ENCODE measurements around the gene CSTPP1. TPM values are rescaled to one million over a fixed set of nuclear protein-coding genes. Genes with fewer than 3 reads are reported as not detected.

Gene CSTPP1
- total RNA-seq, 4 donors from 2014 or later: 4.3 to 8.1 (median 6.4) TPM

DNA sequence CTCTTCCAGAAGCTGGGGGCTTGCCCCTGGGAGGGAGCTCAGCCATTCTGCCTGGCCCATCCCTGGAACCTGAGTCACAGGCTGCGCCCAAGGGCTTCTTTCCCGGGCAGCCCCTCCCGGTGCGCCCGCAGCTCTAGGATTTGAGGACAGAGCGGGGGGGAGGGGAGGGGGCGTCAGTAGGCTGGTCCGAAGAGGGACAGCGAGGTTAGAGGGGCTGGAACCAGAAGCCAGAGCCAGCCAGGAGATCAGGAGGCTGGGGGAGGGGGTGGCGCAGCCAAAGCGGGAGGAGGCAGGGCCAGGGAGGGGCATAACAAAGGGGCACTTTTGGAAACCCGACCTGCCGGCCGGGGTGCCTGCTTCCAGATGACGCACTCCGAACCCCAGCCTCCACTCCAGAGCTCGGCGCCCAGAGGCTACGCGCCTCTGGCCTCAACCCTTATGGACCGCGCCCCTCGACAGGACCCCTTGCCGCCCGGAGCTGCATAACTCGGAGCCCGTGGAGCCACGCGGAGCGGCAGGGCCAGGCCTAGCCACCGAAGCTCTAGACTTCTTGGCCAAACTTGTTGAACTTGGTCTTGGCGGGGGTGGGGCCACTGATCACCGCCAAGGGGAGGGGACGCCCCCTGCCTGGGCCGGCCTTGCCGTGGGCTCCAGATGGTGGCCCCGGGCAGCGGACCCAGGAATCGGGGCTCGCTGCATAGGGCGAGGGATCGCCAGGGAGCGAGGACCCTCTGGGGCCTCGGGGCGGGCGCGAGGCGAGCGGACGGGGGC lies 248.9 kb downstream of the CSTPP1 start:
- DNase-seq (peak; percentile 73 to 87), ATAC-seq (peak; percentile 8 to 24)
- Histone ChIP-seq H3K36me3 (no peaks in the 10 kb centered on the region), H3K27ac (peak overlapping the region; percentile 97 to 99 (median 98)), H3K9me3 (no peaks in the 10 kb centered on the region), H3K4me1 (peaks cover 53 to 70% of the 10 kb centered on the region in 2 donors), H3K27me3 (no peaks in the 10 kb centered on the region), H3K4me3 (peak overlapping the region; percentile 68 to 91 (median 84))
- TF ChIP-seq, protein P1, sequence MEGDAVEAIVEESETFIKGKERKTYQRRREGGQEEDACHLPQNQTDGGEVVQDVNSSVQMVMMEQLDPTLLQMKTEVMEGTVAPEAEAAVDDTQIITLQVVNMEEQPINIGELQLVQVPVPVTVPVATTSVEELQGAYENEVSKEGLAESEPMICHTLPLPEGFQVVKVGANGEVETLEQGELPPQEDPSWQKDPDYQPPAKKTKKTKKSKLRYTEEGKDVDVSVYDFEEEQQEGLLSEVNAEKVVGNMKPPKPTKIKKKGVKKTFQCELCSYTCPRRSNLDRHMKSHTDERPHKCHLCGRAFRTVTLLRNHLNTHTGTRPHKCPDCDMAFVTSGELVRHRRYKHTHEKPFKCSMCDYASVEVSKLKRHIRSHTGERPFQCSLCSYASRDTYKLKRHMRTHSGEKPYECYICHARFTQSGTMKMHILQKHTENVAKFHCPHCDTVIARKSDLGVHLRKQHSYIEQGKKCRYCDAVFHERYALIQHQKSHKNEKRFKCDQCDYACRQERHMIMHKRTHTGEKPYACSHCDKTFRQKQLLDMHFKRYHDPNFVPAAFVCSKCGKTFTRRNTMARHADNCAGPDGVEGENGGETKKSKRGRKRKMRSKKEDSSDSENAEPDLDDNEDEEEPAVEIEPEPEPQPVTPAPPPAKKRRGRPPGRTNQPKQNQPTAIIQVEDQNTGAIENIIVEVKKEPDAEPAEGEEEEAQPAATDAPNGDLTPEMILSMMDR (IDR thresholded peaks at IDR 0.05 in 4 of 5, conservative IDR thresholded peaks at IDR 0.05 in 1 of 5): no peak
- TF ChIP-seq POLR2A (IDR thresholded peaks at IDR 0.05): peak; percentile 60 to 80
- intact Hi-C loops (cut with DNase I; ENCODE audit: low total_unique reads) (loop anchor here (2.0 to 10.0 kb wide), 5 partner anchors 63 to 821 kb away; partner anchors contain the start of genes ACP2, CELF1, FNBP4 and RAPSN), in situ Hi-C loops (cut with MboI; ENCODE audit: low sequenced_read_pairs in 4 of 4) (loop anchor here in 1 of 4 donors (10.0 kb wide), 1 partner anchor 169 kb away; the partner anchor contains the start of gene MYBPC3)

DNA sequence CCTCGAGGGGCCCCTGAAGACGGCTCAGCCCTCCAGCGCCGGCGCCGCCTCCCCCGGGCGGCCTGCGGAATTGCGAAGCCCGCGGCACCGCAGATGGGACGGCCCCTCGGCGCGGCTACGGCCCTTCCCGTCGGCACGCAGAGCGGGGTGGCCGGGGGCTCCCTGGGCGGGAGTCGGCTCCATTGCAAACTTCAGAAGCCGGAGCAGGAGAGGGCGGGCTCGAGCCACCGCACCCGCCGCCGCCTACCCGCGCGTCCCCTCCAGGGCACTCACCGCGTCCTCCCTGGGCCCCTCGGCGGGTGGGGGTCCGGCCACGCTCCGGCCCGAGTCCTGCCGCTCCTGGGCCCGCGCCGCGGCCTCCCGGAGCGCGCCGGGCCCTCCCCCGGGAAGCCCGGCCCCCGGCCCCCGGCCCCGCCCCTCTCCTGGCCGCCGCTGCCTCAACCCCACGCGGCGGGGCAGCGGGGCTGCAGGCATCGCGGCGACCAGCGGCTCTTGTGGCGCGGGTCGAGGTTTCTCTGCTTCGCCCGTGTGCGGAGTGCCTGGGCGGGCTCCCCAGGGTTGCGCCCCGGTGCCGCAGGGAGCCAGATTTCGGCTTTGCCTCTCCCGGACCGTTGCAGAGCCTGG lies 249.6 kb downstream of the CSTPP1 start, which contains the start of gene PACSIN3:
Gene PACSIN3, minus strand, starts transcription at position 359 of the 624 bp plus-strand sequence. CDS start 3,707 bp downstream, outside the sequence.
- Histone ChIP-seq H3K27me3 (no peaks in the 10 kb centered on the region), H3K9me3 (no peaks in the 10 kb centered on the region), H3K36me3 (no peaks in the 10 kb centered on the region), H3K4me3 (peak within 1 kb of the TSS; percentile 68 to 91 (median 84)), H3K27ac (peak within 1 kb of the TSS; percentile 97 to 99 (median 98)), H3K4me1 (peaks cover 46 to 64% of the 10 kb centered on the region in 2 donors)
- ATAC-seq: peak; percentile 28 to 43
- in situ Hi-C loops (cut with MboI; ENCODE audit: low sequenced_read_pairs in 4 of 4) (loop anchor here in 1 of 4 donors (10.0 kb wide), 1 partner anchor 169 kb away; the partner anchor contains the start of gene MYBPC3), intact Hi-C loops (cut with DNase I; ENCODE audit: low total_unique reads) (loop anchor here (2.0 to 10.0 kb wide), 5 partner anchors 63 to 821 kb away; partner anchors contain the start of genes ACP2, CELF1, FNBP4 and RAPSN)
- peak in 1 of 2 donors; percentile 65 for DNase-seq
- TF ChIP-seq, protein P1 (IDR thresholded peaks at IDR 0.05 in 4 of 5, conservative IDR thresholded peaks at IDR 0.05 in 1 of 5): peak in 3 of 5 experiments; percentile 13 to 34 (median 28)
- peak in 1 of 2 donors; percentile 59 for TF ChIP-seq POLR2A (IDR thresholded peaks at IDR 0.05)

DNA sequence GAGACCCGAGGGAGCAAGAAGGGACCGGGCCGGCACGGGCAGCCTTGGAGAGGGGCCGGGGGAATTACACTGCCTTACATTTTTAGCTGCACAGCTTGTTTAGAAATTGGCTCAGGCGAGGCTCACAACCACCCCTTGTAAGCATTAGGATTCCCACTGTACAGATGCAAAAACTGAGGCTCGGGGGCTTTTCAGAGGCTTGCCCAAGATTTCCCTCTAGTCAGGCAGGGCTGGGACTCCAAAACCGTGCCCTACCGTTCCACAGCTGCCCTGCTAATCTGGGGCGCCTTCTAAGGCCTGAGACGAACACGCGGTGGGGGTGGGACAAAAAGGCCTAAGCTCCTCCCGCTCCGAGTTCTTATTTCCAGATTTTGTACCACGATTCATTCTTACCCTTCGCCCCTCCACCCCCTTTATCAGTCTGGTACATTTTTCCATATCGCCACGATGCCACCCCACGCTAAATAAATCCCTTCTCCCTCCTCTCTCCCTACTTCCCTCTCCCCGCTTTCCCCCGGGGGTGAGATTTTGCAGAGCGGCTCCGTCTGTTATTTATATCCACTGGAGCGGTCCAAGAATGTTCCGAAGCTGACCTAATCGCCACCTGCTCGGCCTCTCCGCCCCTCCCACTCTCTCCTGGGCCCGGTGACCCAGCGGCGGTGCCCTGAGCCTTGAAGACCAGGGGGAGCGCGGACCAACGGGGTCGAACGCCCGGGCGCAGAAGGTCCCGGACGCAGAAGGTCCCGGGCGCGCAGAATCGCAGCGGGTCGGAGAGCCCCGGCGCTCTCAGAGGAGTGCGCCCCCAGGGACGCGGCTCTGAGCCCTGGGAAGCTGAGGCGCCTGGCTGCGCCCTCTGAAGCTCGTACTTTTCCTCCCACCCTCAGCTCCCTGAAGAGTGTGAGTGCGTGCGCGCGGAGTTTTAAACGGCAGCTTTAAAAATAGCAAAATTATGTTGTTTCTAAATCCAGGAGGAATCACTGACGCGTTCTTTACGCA lies 250.4 kb downstream of the CSTPP1 start:
- H3K27ac ChIP-seq: peak overlapping the region; percentile 97 to 99 (median 98)
- H3K4me3 ChIP-seq: peak overlapping the region; percentile 68 to 91 (median 84)
- in situ Hi-C loops (cut with MboI; ENCODE audit: low sequenced_read_pairs in 4 of 4) (loop anchor here in 1 of 4 donors (10.0 kb wide), 1 partner anchor 168 kb away; the partner anchor contains the start of gene MYBPC3), intact Hi-C loops (cut with DNase I; ENCODE audit: low total_unique reads) (loop anchor here (1.0 to 10.0 kb wide), 7 partner anchors 27 to 822 kb away; partner anchors contain the start of genes ACP2, CELF1, DDB2 and FNBP4)
- peaks cover 38 to 56% of the 10 kb centered on the region in 2 donors for H3K4me1 ChIP-seq
- no peaks in the 10 kb centered on the region for H3K9me3 ChIP-seq
- H3K36me3 ChIP-seq: no peaks in the 10 kb centered on the region
- peak; percentile 42 for ATAC-seq
- no peaks in the 10 kb centered on the region for H3K27me3 ChIP-seq
- peak; percentile 76 to 90 for DNase-seq
- TF ChIP-seq, protein P1 (IDR thresholded peaks at IDR 0.05 in 4 of 5, conservative IDR thresholded peaks at IDR 0.05 in 1 of 5): peak in 2 of 5 experiments; percentile 11 to 21
- TF ChIP-seq POLR2A (IDR thresholded peaks at IDR 0.05): peak; percentile 53 to 81

Measured in gastrocnemius medialis (tissue), 4 donors.